Testis (tissue), 3 donors: ENCODE data around the gene DZIP1. TPM values are rescaled to one million over a fixed set of nuclear protein-coding genes. Genes with fewer than 3 reads are reported as not detected.

ENCODE experiments used
- DNase-seq: peaks from one replicate; pipeline ENCODE4 v3.0.0-alpha.2; 2019
- H3K27ac ChIP-seq, 2 donors: fragments of 200-600 bp; sonication (generic); one replicate each; pipeline ENCODE4 v1.5.1; 2019
- H3K27me3 ChIP-seq: fragments of 200-600 bp; sonication (generic); one replicate; pipeline ENCODE4 v1.5.1; 2019
- H3K36me3 ChIP-seq: fragments of 200-600 bp; sonication (generic); one replicate; pipeline ENCODE4 v1.5.1; 2017; ENCODE audit warnings: low read depth; ENCODE audit errors: missing control alignments
- H3K4me1 ChIP-seq: fragments of 200-600 bp; sonication (generic); one replicate; pipeline ENCODE4 v1.5.1; 2019
- H3K4me3 ChIP-seq, 2 donors: fragments of 200-600 bp; sonication (generic); one replicate each; pipeline ENCODE4 v1.5.1; 2017 to 2019
- H3K9me3 ChIP-seq: fragments of 200-600 bp; sonication (generic); one replicate; pipeline ENCODE4 v1.5.1; 2017
- POLR2A ChIP-seq: fragments of 450-650 bp; IDR thresholded peaks from one replicate; pipeline ENCODE4 v1.6.1; 2017; ENCODE audit warnings: antibody characterized with exemption, mild to moderate bottlenecking, moderate library complexity
- WGBS, 2 donors: methylation state at CpG; one replicate each; pipeline ENCODE4 v1.1.5; 2018; 5-methylcytosine and 5-hydroxymethylcytosine counted together
- intact Hi-C: fragments of 100-400 bp; cut with DNase I; formaldehyde crosslinking; loops from one replicate; pipeline ENCODE4 v1.15.1; 2023; ENCODE audit warnings: low total_unique reads
- polyA plus RNA-seq: library from polyadenylated mRNA; stranded (reverse); fragments of 350-450 nt; fragmentation: Illumina TruSeq; extraction: RNeasy Lipid Tissue Mini Kit (QIAGEN cat#74804); gene quantifications from one replicate; pipeline ENCODE4 v1.2.3, GENCODE V29; 2014; ENCODE audit warnings: low read depth, low replicate concordance; ENCODE audit not compliant: insufficient read depth
- total RNA-seq, 2 donors: library from RNA; depleted of rRNA; stranded (reverse); fragments of >200 nt; gene quantifications; one replicate each; pipeline ENCODE4 v1.2.3, GENCODE V29; 2016
- TF ChIP-seq, protein P1 (sequence below), 3 experiments: fragments of 450-650 bp in 2 of 3; fragments of 200-600 bp in 1 of 3; sonication (generic) in 1 of 3; IDR thresholded peaks; one replicate each; pipeline ENCODE4 v1.5.1; 2016 to 2019; ENCODE audit warnings: antibody characterized with exemption in 3 of 3, mild to moderate bottlenecking in 2 of 3, moderate library complexity in 1 of 3

Gene DZIP1
- total and polyA plus RNA-seq, 3 donors from 2014 or later: 54.7 to 143 (median 63.7) TPM

DNA sequence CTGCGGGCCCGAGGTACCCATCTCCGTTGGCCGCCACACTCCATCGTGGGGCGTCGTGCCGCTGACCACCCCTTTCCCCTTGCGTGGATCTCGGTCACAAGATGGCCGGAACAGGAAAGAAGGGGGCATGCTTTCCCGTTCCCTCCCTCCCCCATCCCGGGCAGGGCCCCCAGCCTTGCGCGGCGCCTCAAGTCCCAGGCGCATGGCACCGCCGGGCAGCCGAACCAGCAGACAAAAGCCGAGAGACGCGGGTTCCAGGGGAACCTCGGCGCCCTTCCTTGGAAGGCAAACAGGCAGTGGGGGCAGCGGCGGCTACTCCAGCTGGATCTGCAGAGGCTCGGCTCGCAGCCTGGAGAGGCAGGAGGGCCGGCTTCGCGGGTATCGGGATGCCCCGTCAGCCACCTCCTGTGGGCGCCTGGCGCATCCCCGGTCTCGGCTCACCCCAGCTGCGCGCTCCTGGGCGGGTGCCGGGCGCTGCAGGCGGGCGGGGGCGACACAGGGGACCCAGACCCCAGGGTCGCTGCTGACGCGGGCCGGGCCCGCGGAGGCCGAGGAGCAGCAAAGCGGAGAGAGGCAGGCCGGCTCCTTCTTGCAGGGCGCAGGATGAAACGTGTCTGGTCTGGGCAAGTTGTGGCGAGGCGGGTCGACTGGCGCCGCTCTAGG lies 439 bp downstream of the DZIP1 start:
- Histone ChIP-seq H3K4me1 (peaks cover 4% of the 10 kb centered on the region), H3K36me3 (no peaks in the 10 kb centered on the region), H3K27ac (peak overlapping the region; percentile 79 to 82), H3K4me3 (peak overlapping the region; percentile 63 to 81), H3K9me3 (no peaks in the 10 kb centered on the region), H3K27me3 (no peaks in the 10 kb centered on the region)
- peak; percentile 27 for DNase-seq
- 0 to 1% methylated on average over 21 to 50 of the region's 62 CpGs for WGBS, 2 donors
- no peak for TF ChIP-seq POLR2A
- TF ChIP-seq, protein P1, sequence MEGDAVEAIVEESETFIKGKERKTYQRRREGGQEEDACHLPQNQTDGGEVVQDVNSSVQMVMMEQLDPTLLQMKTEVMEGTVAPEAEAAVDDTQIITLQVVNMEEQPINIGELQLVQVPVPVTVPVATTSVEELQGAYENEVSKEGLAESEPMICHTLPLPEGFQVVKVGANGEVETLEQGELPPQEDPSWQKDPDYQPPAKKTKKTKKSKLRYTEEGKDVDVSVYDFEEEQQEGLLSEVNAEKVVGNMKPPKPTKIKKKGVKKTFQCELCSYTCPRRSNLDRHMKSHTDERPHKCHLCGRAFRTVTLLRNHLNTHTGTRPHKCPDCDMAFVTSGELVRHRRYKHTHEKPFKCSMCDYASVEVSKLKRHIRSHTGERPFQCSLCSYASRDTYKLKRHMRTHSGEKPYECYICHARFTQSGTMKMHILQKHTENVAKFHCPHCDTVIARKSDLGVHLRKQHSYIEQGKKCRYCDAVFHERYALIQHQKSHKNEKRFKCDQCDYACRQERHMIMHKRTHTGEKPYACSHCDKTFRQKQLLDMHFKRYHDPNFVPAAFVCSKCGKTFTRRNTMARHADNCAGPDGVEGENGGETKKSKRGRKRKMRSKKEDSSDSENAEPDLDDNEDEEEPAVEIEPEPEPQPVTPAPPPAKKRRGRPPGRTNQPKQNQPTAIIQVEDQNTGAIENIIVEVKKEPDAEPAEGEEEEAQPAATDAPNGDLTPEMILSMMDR (IDR thresholded peaks at IDR 0.05): no peak
- intact Hi-C loops: no loop called here

DNA sequence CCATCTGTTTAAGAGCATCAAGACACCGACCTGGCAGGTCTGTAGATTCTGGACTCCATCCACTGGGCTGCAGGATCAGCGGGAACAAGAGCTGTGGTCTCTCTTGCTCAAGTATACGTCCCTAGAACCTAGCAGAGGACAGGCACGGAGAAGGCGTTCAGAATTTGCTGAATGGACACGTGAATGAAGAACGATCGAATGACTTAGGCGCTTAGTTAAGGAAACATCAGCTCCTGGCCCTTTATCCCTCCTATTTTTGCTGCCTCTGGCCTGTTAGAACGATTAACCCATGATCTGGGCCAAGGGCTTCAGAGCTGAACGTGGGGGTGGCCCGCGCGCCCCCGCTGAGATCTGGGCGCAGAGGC lies 953 bp downstream of the DZIP1 start:
- intact Hi-C loops: no loop called here
- DNase-seq: peak; percentile 19
- peak overlapping the region; percentile 63 to 81 for H3K4me3 ChIP-seq
- WGBS, 2 donors: 3 to 8% methylated on average over 16 of the region's 16 CpGs
- peak overlapping the region; percentile 79 to 82 for H3K27ac ChIP-seq
- no peaks in the 10 kb centered on the region for H3K36me3 ChIP-seq
- no peak for TF ChIP-seq POLR2A
- TF ChIP-seq, protein P1 (IDR thresholded peaks at IDR 0.05): no peak
- no peaks in the 10 kb centered on the region for H3K9me3 ChIP-seq
- H3K4me1 ChIP-seq: peaks cover 4% of the 10 kb centered on the region
- H3K27me3 ChIP-seq: no peaks in the 10 kb centered on the region

DNA sequence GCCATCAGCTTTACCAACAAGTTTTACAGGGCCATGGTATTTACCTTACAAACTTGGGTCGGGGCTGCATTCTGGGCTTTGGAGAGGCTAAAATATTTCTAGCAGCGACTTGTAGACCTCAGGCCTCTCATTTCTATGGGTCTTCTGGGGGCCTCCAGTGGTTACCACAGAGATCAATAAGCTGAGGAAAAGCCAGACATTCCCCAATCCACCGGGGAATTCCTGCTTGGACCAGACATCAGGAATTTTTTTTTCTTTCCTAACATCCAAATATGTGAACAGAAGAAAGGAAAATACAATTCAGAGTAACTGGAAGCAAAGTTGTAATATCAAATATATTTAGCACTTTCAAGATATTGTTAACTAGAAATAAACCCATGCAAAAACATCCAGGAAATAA lies 1.5 kb downstream of the DZIP1 start:
- TF ChIP-seq, protein P1 (IDR thresholded peaks at IDR 0.05): no peak
- TF ChIP-seq POLR2A: no peak
- DNase-seq: no peak
- WGBS, 2 donors: 35 to 52% methylated on average over 3 of the region's 3 CpGs
- no peak overlapping the region for H3K27ac ChIP-seq
- intact Hi-C loops: no loop called here
- no peaks in the 10 kb centered on the region for H3K36me3 ChIP-seq
- no peaks in the 10 kb centered on the region for H3K9me3 ChIP-seq
- peaks cover 4% of the 10 kb centered on the region for H3K4me1 ChIP-seq
- H3K27me3 ChIP-seq: no peaks in the 10 kb centered on the region
- no peak overlapping the region for H3K4me3 ChIP-seq

DNA sequence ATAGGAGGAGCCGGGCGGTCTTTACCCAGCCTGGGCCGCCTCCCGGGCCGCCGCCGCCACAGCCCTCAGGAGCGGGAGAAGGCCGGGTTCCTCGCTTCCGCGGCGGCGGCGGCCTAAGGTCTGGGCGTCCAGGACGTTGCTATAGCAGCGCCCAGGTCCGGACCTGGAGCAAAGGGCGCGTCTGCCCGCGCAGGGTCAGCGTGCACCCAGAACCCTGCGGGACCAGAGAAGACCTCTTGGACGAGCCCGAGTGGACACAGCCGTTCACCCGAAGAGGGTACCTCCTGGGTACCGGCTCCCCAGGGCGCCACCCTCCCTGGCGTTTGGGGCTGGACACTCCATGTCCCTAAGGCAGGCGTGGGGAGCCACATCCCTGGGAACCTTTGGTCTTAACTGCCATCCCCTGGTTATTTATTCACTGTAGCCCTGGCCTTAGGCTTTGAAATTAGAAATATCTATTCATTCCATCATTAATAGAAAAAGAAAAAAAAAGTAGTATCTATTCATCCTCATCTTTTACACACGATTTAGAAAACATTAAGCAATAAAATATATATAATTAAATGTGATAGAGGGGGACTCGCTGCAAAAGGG lies 2.4 kb downstream of the DZIP1 start:
- Histone ChIP-seq H3K27ac (peak overlapping the region in 1 of 2 donors; percentile 24), H3K27me3 (no peaks in the 10 kb centered on the region), H3K9me3 (no peaks in the 10 kb centered on the region), H3K4me3 (peak overlapping the region; percentile 43 to 52), H3K4me1 (peaks cover 4% of the 10 kb centered on the region), H3K36me3 (no peaks in the 10 kb centered on the region)
- TF ChIP-seq, protein P1 (IDR thresholded peaks at IDR 0.05): no peak
- no peak for TF ChIP-seq POLR2A
- peak; percentile 41 for DNase-seq
- intact Hi-C loops: no loop called here
- WGBS, 2 donors: 8 to 22% methylated on average over 7 to 23 of the region's 35 CpGs
